Astrocyte (in vitro differentiated cells and primary cell): Measurements from ENCODE around the gene CCDC158.

ENCODE experiments used
- CTCF ChIP-seq: IDR thresholded peaks from 2 replicates; pipeline ENCODE4 v1.5.1; 2011; ENCODE audit warnings: low read depth, mild to moderate bottlenecking, inconsistent platforms, low read length, moderate library complexity; ENCODE audit not compliant: insufficient read depth
- EZH2 ChIP-seq: IDR thresholded peaks from 2 replicates; pipeline ENCODE4 v1.6.1; 2012; ENCODE audit warnings: mild to moderate bottlenecking, low read length, inconsistent platforms; ENCODE audit not compliant: insufficient read depth

DNA sequence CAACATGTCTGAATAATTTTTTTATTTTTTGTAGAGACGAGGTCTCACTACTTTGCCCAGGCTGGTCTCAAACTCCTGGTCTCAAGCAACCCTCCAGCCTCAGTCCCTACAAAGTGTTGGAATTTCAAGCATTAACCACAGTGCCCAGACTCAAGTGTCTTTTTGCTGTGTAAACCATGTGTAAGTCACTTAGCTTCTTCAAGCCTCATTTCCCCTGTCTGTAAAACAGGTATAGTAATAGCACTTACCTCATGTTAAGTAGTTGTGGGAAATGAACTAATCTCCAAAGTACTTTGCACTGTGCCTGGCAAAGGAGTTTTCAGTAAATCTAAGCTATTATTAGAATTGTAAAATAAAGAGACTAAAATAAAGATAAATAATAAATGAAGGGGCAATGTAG lies 78.8 kb downstream of the CCDC158 start:
- TF ChIP-seq CTCF (no peak), EZH2 (no peak)
